Measurements from ENCODE around the gene SLC22A6.

The SLC22A6 gene

DNA sequence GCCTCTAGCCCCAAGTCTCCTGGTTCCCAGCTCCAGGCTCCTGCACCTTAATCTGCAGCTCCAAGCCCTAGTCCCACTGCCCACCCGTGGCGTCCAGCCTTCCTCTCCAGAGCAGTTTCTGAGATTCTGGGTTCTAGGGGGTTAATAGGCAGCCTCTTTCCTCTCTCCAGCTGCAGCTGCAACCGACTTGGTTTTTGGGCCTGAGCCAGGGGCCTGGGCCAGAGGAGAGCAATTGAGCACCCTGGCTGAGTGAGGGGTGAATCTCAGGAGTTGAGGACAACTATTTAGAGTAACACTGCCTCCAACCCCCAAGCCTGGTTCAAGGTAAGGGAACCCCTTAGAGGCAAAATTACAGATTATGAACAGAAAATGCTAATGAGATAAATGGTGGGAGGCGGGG, 54.6 kb downstream of the SLC22A6 start:
- no peak for DNase-seq

- DNase-seq: no peak
These were observed 56.8 kb downstream of the SLC22A6 start for GRCh38 chr11:62928011-62928410.

DNA sequence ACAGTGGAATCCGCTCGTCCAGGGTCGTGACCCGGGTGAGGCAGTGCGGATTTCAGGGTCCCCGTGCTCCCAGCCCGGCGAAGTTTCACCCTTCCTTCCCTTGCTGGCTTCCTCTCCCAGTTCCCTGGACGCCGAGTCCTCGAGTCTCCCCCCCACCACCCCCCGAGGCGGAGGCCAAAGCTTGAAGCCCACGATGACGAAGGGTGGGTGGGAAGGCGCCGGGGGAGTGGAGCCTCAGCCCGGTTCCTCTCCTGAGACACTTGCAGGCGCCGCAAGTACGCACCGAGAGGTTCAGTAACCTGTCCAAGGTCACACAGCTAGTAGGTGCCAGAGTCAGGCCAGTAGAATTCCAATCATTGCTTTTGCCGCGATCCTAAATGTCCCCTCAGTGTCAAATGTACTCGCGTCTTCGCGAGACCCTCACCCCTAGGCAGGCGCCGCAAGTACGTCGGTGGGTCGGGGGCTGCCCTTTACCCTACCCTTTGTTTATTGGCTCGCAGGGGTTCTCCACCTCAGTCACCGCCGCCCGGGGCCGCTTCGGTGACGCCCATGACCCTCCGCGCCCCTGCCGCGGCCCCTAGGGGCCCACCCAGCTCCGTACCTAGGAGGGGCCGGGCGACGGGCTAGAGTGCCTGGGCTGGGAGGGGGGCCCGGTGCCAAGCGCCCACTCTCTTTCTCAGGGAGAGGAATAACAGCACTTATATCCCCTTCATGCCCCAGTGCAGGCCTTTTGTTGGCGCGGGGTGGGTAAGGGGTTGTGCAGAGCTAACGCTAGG, 57.9 kb downstream of the SLC22A6 start:
- DNase-seq: no peak

Measured in inflammatory macrophage treated with lipopolysaccharide for 4 hours (primary cell).